ENCODE data around the gene NOP9. TPM values are rescaled to one million over a fixed set of nuclear protein-coding genes. Genes with fewer than 3 reads are reported as not detected.

The NOP9 gene
- total and polyA plus RNA-seq, 2 experiments from 2014 or later = 2.5 to 23.7 TPM

DNA sequence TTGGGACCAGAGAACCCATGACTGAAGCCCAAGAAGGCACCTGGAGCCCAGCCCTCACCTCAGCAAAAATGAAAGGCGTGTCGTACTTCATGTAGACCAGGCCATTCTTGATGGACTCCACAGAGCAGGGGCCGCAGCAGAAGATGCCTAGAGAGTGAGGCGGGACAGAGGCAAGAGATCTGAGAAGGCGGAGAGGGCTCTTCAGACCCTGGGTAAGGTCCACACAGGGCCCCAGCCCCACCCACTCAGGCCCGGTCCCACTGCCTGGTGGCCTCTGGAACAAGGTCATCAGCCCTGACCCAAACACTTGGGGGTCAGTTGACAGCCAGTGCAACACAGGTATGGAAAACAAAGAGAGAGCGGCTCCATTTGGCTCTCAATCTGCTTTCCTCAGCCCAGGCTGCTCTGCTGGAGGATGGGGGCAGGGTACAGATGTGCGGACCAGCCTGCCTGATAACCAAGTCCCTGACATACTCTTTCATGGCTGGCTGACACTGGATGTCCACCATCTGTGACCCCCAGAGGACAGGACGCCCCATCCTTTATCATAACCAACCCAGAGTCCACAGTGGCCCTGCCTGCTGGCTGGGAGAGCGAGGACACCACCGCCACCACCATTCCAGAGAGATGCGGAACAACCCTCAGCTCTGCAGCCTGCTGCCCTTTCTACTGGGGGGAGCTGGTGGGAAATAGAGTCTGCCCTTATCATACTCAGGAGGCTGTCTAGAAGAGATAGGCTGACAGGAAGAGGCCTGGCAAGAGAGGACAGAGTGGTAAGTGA, 43.5 kb upstream of the NOP9 start:
- WGBS, 2 experiments (ENCODE audit: low coverage in 1 of 2, low lambda C conversion rate in 2 of 2, missing lambda C conversion rate in 2 of 2) = 89 to 95% methylated on average over 11 to 12 of the region's 12 CpGs
- no peaks in the 10 kb centered on the region for H4K20me1 ChIP-seq (ENCODE audit: insufficient read depth)
- no peaks in the 10 kb centered on the region for H3K9me2 ChIP-seq (ENCODE audit: insufficient read depth)
- no peaks in the 10 kb centered on the region for H3K27me3 ChIP-seq (replicated peaks; ENCODE audit: insufficient read depth)
- H3K27ac ChIP-seq = no peak overlapping the region
- no peak overlapping the region for H2AFZ ChIP-seq
- in situ Hi-C loops (cut with MboI) = no loop called here
- H3K79me2 ChIP-seq (ENCODE audit: insufficient read depth) = no peaks in the 10 kb centered on the region
- no peaks in the 10 kb centered on the region for H3K9me3 ChIP-seq (ENCODE audit: low read depth)
- H3K36me3 ChIP-seq (ENCODE audit: low read depth) = no peaks in the 10 kb centered on the region
- TF ChIP-seq EZH2 (IDR thresholded peaks at IDR 0.05; ENCODE audit: insufficient read depth, poor library complexity, severe bottlenecking) = no peak
- no peak for TF ChIP-seq EZH2phosphoT487 (IDR thresholded peaks at IDR 0.05; ENCODE audit: insufficient read depth, low read depth)
- H3K4me2 ChIP-seq (ENCODE audit: unreplicated experiment) = no peak overlapping the region
- H3K9ac ChIP-seq = no peak overlapping the region
- H3K4me3 ChIP-seq = no peak overlapping the region
- peaks cover 13% of the 10 kb centered on the region; the same call in 1 of the 2 replicates for H3F3A ChIP-seq (ENCODE audit: insufficient read depth)
- H3K4me1 ChIP-seq (ENCODE audit: insufficient read depth) = peaks cover 17% of the 10 kb centered on the region
- DNase-seq = no peak

GRCh38 chr14:24256960-24257359, 42.7 kb upstream of the NOP9 start:
- H3K9me3 ChIP-seq (ENCODE audit: low read depth) = no peaks in the 10 kb centered on the region
- no peak overlapping the region for H2AFZ ChIP-seq
- H3K27me3 ChIP-seq (replicated peaks; ENCODE audit: insufficient read depth) = no peaks in the 10 kb centered on the region
- peaks cover 4% of the 10 kb centered on the region; the same call in 1 of the 2 replicates for H3F3A ChIP-seq (ENCODE audit: insufficient read depth)
- H3K9ac ChIP-seq = no peak overlapping the region
- peaks cover 11% of the 10 kb centered on the region for H3K4me1 ChIP-seq (ENCODE audit: insufficient read depth)
- no peak for DNase-seq
- H3K79me2 ChIP-seq (ENCODE audit: insufficient read depth) = no peaks in the 10 kb centered on the region
- WGBS, 2 experiments (ENCODE audit: low coverage in 1 of 2, low lambda C conversion rate in 2 of 2, missing lambda C conversion rate in 2 of 2) = 49 to 58% methylated on average over 4 of the region's 4 CpGs
- no peak overlapping the region for H3K4me3 ChIP-seq
- H3K27ac ChIP-seq = no peak overlapping the region
- TF ChIP-seq EZH2phosphoT487 (IDR thresholded peaks at IDR 0.05; ENCODE audit: insufficient read depth, low read depth) (no peak), EZH2 (IDR thresholded peaks at IDR 0.05; ENCODE audit: insufficient read depth, poor library complexity, severe bottlenecking) (no peak)
- no peak overlapping the region for H3K4me2 ChIP-seq (ENCODE audit: unreplicated experiment)
- no peaks in the 10 kb centered on the region for H3K9me2 ChIP-seq (ENCODE audit: insufficient read depth)
- H3K36me3 ChIP-seq (ENCODE audit: low read depth) = no peaks in the 10 kb centered on the region
- in situ Hi-C loops (cut with MboI) = no loop called here
- H4K20me1 ChIP-seq (ENCODE audit: insufficient read depth) = no peaks in the 10 kb centered on the region

DNA sequence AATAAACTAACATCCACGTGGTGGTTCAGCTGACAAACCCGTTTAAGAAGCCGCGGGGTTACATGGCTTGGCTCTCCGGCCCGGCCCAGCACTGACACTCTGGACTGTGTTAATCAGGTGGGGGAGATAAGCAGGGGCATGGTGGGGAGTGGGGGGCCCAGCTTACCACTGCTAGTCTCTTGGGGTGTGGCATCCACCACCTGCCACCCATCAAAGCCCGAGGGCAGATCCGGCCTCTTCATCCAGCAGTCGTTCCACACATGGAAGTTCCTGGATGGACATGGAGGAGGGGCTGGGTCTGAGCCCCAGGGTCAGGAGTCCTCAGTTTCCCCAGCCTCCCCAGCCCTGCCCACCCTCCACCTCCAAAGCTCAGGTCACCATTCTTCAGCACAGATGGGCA, 41.5 kb upstream of the NOP9 start:
- 94% methylated on average over 7 to 9 of the region's 9 CpGs for WGBS, 2 experiments (ENCODE audit: low coverage in 1 of 2, low lambda C conversion rate in 2 of 2, missing lambda C conversion rate in 2 of 2)
- no peak overlapping the region for H3K4me2 ChIP-seq (ENCODE audit: unreplicated experiment)
- no peak overlapping the region for H3K9ac ChIP-seq
- no peaks in the 10 kb centered on the region for H3F3A ChIP-seq (ENCODE audit: insufficient read depth)
- no peaks in the 10 kb centered on the region for H3K36me3 ChIP-seq (ENCODE audit: low read depth)
- H3K4me3 ChIP-seq = no peak overlapping the region
- H2AFZ ChIP-seq = no peak overlapping the region
- no peaks in the 10 kb centered on the region for H3K9me2 ChIP-seq (ENCODE audit: insufficient read depth)
- peaks cover 7% of the 10 kb centered on the region for H3K4me1 ChIP-seq (ENCODE audit: insufficient read depth)
- in situ Hi-C loops (cut with MboI) = no loop called here
- DNase-seq = no peak
- H3K9me3 ChIP-seq (ENCODE audit: low read depth) = no peaks in the 10 kb centered on the region
- no peaks in the 10 kb centered on the region for H3K27me3 ChIP-seq (replicated peaks; ENCODE audit: insufficient read depth)
- no peaks in the 10 kb centered on the region for H4K20me1 ChIP-seq (ENCODE audit: insufficient read depth)
- no peak overlapping the region for H3K27ac ChIP-seq
- no peak for TF ChIP-seq EZH2 (IDR thresholded peaks at IDR 0.05; ENCODE audit: insufficient read depth, poor library complexity, severe bottlenecking)
- no peak for TF ChIP-seq EZH2phosphoT487 (IDR thresholded peaks at IDR 0.05; ENCODE audit: insufficient read depth, low read depth)
- no peaks in the 10 kb centered on the region for H3K79me2 ChIP-seq (ENCODE audit: insufficient read depth)

DNA sequence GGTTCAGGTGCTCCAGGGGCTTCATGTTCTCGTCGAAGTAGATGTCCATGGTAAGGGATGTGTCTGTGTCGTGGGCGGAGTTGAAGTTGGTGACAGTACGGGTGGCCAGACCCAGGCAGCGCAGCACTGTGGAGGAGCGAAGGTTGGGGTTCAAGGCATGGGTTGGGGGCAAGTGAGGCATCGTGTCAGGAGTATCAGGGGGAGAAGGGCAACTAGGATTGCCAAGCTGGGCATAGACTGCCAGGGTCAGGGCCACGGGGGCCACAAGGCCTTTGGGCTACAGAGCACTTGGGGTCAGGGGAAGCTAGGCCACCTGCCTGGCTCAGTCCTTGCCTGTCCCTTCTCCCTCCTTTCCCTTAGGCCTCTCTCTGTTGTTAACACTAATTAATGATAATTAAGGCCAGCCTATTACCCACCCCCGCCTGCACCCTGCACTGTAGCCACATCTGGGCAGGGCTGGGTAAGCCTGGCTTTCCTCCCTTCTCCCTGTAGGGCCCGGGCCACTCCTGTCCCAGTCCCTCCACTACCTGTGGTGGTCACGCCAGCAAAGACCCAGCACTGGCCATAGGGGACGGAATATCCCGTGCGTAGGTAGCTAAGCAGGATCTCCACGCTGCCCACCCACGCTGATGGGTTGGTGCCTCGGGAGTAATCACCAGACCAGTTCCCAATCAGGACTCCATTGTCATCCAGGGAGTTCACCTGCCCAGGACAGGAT, 40.9 kb upstream of the NOP9 start:
- H2AFZ ChIP-seq = 0 out of 2 replicates have a peak overlapping the region, but pooled peaks have one; percentile 45
- H3K9ac ChIP-seq = no peak overlapping the region

More for the DNA sequence above, 40.9 kb upstream of the NOP9 start:
- no peaks in the 10 kb centered on the region for H4K20me1 ChIP-seq (ENCODE audit: insufficient read depth)
- H3K36me3 ChIP-seq (ENCODE audit: low read depth) = no peaks in the 10 kb centered on the region
- H3K4me1 ChIP-seq (ENCODE audit: insufficient read depth) = peaks cover 7% of the 10 kb centered on the region
- in situ Hi-C loops (cut with MboI) = no loop called here
- 87 to 94% methylated on average over 18 of the region's 18 CpGs for WGBS, 2 experiments (ENCODE audit: low coverage in 1 of 2, low lambda C conversion rate in 2 of 2, missing lambda C conversion rate in 2 of 2)
- H3K4me3 ChIP-seq = no peak overlapping the region
- TF ChIP-seq EZH2phosphoT487 (IDR thresholded peaks at IDR 0.05; ENCODE audit: insufficient read depth, low read depth) = no peak
- no peaks in the 10 kb centered on the region for H3K27me3 ChIP-seq (replicated peaks; ENCODE audit: insufficient read depth)
- H3K9me2 ChIP-seq (ENCODE audit: insufficient read depth) = no peaks in the 10 kb centered on the region
- H3K9me3 ChIP-seq (ENCODE audit: low read depth) = no peaks in the 10 kb centered on the region
- H3K4me2 ChIP-seq (ENCODE audit: unreplicated experiment) = no peak overlapping the region
- no peak for DNase-seq
- H3K27ac ChIP-seq = no peak overlapping the region
- H3K79me2 ChIP-seq (ENCODE audit: insufficient read depth) = no peaks in the 10 kb centered on the region
- no peaks in the 10 kb centered on the region for H3F3A ChIP-seq (ENCODE audit: insufficient read depth)

Data from GM23248 (cell line).